Fibroblast of villous mesenchyme (primary cell): ENCODE data around the gene CGNL1. TPM values are rescaled to one million over a fixed set of nuclear protein-coding genes. Genes with fewer than 3 reads are reported as not detected.

ENCODE experiments used
- DNase-seq: peaks from one replicate; pipeline ENCODE4 v3.0.0-alpha.2; 2010; ENCODE audit warnings: low read depth
- H3K4me3 ChIP-seq: 2 replicates; pipeline ENCODE4 v1.5.1; 2011; ENCODE audit warnings: low read depth, mild to moderate bottlenecking, low read length
- CTCF ChIP-seq: IDR thresholded peaks from 2 replicates; pipeline ENCODE4 v1.5.1; 2012; ENCODE audit warnings: low read depth, mild to moderate bottlenecking, low read length; ENCODE audit not compliant: insufficient read depth
- total RNA-seq: library from RNA; depleted of rRNA; stranded (reverse); fragments of >200 nt; gene quantifications from 2 replicates; pipeline ENCODE4 v1.2.3, GENCODE V29; 2012

CGNL1 gene
- total RNA-seq, 1 donor = 0.43 TPM

GRCh38 chr15:57382215-57382614 is 5.9 kb downstream of the CGNL1 start:
- DNase-seq = no peak
- no peak for TF ChIP-seq CTCF

GRCh38 chr15:57382969-57383368 is 6.7 kb downstream of the CGNL1 start:
- no peak for DNase-seq
- TF ChIP-seq CTCF = no peak
- H3K4me3 ChIP-seq = no peak overlapping the region

More at GRCh38 chr15:57382215-57382614, 5.9 kb downstream of the CGNL1 start:
- H3K4me3 ChIP-seq = no peak overlapping the region

- TF ChIP-seq CTCF = no peak
- DNase-seq = no peak
- H3K4me3 ChIP-seq = no peak overlapping the region
Measured at GRCh38 chr15:57384024-57384423, 7.7 kb downstream of the CGNL1 start.

GRCh38 chr15:57384816-57385215 is 8.5 kb downstream of the CGNL1 start:
- no peak overlapping the region for H3K4me3 ChIP-seq
- no peak for DNase-seq
- no peak for TF ChIP-seq CTCF

- no peak overlapping the region for H3K4me3 ChIP-seq
- no peak for TF ChIP-seq CTCF
- no peak for DNase-seq
Measured at GRCh38 chr15:57385923-57386390, 9.7 kb downstream of the CGNL1 start.

GRCh38 chr15:57386976-57387375 is 10.7 kb downstream of the CGNL1 start:
- no peak overlapping the region for H3K4me3 ChIP-seq
- TF ChIP-seq CTCF = no peak
- DNase-seq = no peak

- TF ChIP-seq CTCF = no peak
- no peak for DNase-seq
- H3K4me3 ChIP-seq = no peak overlapping the region
Measured at GRCh38 chr15:57387564-57388076, 11.3 kb downstream of the CGNL1 start.
